ENCODE results near the gene TRIM65.
"Not testable (repeated sequence)": the region's sequence is repeated elsewhere in the genome, so short reads cannot be mapped to it uniquely, and the experiment has no call there.

The TRIM65 gene

DNA sequence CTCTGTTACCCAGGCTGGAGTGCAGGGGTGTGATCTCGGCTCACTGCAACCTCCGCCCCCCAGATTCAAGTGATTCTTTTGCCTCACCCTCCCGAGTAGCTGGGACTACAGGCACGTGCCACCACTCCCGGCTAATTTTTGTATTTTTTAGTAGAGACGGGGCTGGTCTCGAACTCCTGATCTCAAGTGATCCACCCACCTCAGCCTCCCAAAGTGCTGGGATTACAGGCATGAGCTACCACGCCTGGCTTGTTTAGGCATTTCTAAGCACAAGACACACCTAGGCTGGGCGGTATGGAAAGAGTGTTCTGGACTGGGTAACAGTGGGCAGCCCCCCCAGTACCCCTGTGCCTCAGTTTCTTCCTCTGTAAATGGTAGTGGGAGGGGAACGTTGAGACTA, 26.5 kb downstream of the TRIM65 start:
- not testable (repeated sequence) for H3K14ac ChIP-seq (ENCODE audit: low read length); H2BK12ac ChIP-seq (ENCODE audit: low read length); H3K9ac ChIP-seq (ENCODE audit: low read depth, low read length, poor library complexity); H2BK120ac ChIP-seq (ENCODE audit: low read depth, low read length); H3K9me3 ChIP-seq (replicated peaks in 1 of 2; ENCODE audit: control insufficient read depth in 2 of 2, insufficient read depth in 1 of 2, low read depth in 1 of 2, low read length in 2 of 2); H3K79me1 ChIP-seq (ENCODE audit: low read depth, low read length); H3K4me3 ChIP-seq (ENCODE audit: low read length in 2 of 2); H3K36me3 ChIP-seq (replicated peaks in 1 of 2; ENCODE audit: control insufficient read depth in 2 of 2, insufficient read depth in 2 of 2, low read length in 2 of 2); H4K91ac ChIP-seq (ENCODE audit: low read depth, low read length, poor library complexity); H3K18ac ChIP-seq (ENCODE audit: low read length); H3K4ac ChIP-seq (ENCODE audit: low read length); H4K8ac ChIP-seq (ENCODE audit: low read depth, low read length); H2BK5ac ChIP-seq (ENCODE audit: low read length); H3K27ac ChIP-seq (replicated peaks; ENCODE audit: low read length); H3K23ac ChIP-seq (ENCODE audit: low read depth, low read length, poor library complexity); H3K4me2 ChIP-seq (ENCODE audit: insufficient read depth, low read length, poor library complexity, severe bottlenecking); H2AK5ac ChIP-seq (ENCODE audit: low read depth, low read length); DNase-seq (ENCODE audit: low spot score)
- Histone ChIP-seq H2BK15ac (ENCODE audit: low read length) (peak overlapping the region; percentile 15), H3K27me3 (ENCODE audit: control insufficient read depth in 3 of 3, insufficient read depth in 3 of 3, low read depth in 1 of 3, low read length in 3 of 3) (peaks cover 0 to 17% (median 0%) of the 10 kb centered on the region in 3 experiments), H3K4me1 (ENCODE audit: control insufficient read depth in 2 of 2, insufficient read depth in 1 of 2, low read depth in 1 of 2, low read length in 2 of 2) (peaks cover 4 to 17% of the 10 kb centered on the region in 2 donors), H2AFZ (ENCODE audit: low read length) (peak overlapping the region; percentile 82)
- no CpG with 5 or more reads among the region's 10 CpGs for WGBS, 2 donors (ENCODE audit: extremely low coverage in 2 of 2, insufficient read length in 2 of 2, insufficient replicate concordance in 1 of 2)

- Histone ChIP-seq H4K8ac (ENCODE audit: low read depth, low read length) (peak overlapping the region; percentile 45), H3K23ac (ENCODE audit: low read depth, low read length, poor library complexity) (no peak overlapping the region), H3K4ac (ENCODE audit: low read length) (no peak overlapping the region), H2BK15ac (ENCODE audit: low read length) (peak overlapping the region; percentile 15), H3K27me3 (ENCODE audit: control insufficient read depth in 3 of 3, insufficient read depth in 3 of 3, low read depth in 1 of 3, low read length in 3 of 3) (peaks cover 0 to 10% (median 0%) of the 10 kb centered on the region in 3 experiments), H3K4me2 (ENCODE audit: insufficient read depth, low read length, poor library complexity, severe bottlenecking) (no peak overlapping the region), H3K36me3 (replicated peaks in 1 of 2; ENCODE audit: control insufficient read depth in 2 of 2, insufficient read depth in 2 of 2, low read length in 2 of 2) (no peaks in the 10 kb centered on the region), H2BK12ac (ENCODE audit: low read length) (peak overlapping the region; percentile 36), H3K14ac (ENCODE audit: low read length) (peak overlapping the region; percentile 91), H2BK5ac (ENCODE audit: low read length) (no peak overlapping the region), H2AFZ (ENCODE audit: low read length) (peak overlapping the region; percentile 82), H3K27ac (replicated peaks; ENCODE audit: low read length) (no peak overlapping the region), H3K79me1 (ENCODE audit: low read depth, low read length) (no peaks in the 10 kb centered on the region), H3K4me1 (ENCODE audit: control insufficient read depth in 2 of 2, insufficient read depth in 1 of 2, low read depth in 1 of 2, low read length in 2 of 2) (peaks cover 7 to 24% of the 10 kb centered on the region in 2 donors), H2AK5ac (ENCODE audit: low read depth, low read length) (peak overlapping the region; percentile 64), H2BK120ac (ENCODE audit: low read depth, low read length) (no peak overlapping the region), H4K91ac (ENCODE audit: low read depth, low read length, poor library complexity) (no peak overlapping the region), H3K18ac (ENCODE audit: low read length) (peak overlapping the region; percentile 56), H3K9ac (ENCODE audit: low read depth, low read length, poor library complexity) (no peak overlapping the region), H3K4me3 (ENCODE audit: low read length in 2 of 2) (no peak overlapping the region), H3K9me3 (replicated peaks in 1 of 2; ENCODE audit: control insufficient read depth in 2 of 2, insufficient read depth in 1 of 2, low read depth in 1 of 2, low read length in 2 of 2) (no peaks in the 10 kb centered on the region)
- no CpG with 5 or more reads among the region's 23 CpGs for WGBS, 2 donors (ENCODE audit: extremely low coverage in 2 of 2, insufficient read length in 2 of 2, insufficient replicate concordance in 1 of 2)
- no peak for DNase-seq (ENCODE audit: low spot score)
These were observed 27.2 kb downstream of the TRIM65 start for GRCh38 chr17:75869282-75870141.

DNA sequence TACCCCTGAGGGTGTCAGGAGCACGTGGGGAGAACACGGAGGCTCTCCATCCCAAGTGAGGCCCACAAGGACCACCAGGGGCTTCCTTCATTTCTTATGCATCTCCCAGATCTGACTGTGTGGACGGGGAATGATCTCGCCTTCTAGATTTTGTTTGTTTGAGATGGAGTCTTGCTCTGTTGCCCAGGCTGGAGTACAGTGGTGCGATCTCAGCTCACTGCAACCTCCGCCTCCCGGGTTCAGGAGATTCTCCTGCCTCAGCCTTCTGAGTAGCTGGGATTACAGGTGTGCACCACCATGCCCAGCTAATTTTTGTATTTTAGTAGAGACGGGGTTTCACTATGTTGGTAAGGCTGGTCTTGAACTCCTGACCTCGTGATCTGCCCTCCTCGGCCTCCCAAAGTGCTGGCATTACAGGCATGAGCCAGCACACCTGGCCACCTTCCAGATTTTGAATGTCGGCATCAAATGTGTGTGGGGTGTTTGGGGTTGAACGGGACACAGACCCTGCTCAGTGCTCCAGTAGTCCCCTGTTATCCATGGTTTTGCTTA, 27.9 kb downstream of the TRIM65 start:
- not testable (repeated sequence) for H3K27ac ChIP-seq (replicated peaks; ENCODE audit: low read length); H3K4ac ChIP-seq (ENCODE audit: low read length); H3K36me3 ChIP-seq (replicated peaks in 1 of 2; ENCODE audit: control insufficient read depth in 2 of 2, insufficient read depth in 2 of 2, low read length in 2 of 2); H3K4me2 ChIP-seq (ENCODE audit: insufficient read depth, low read length, poor library complexity, severe bottlenecking); H2BK12ac ChIP-seq (ENCODE audit: low read length); H4K8ac ChIP-seq (ENCODE audit: low read depth, low read length); H3K9me3 ChIP-seq (replicated peaks in 1 of 2; ENCODE audit: control insufficient read depth in 2 of 2, insufficient read depth in 1 of 2, low read depth in 1 of 2, low read length in 2 of 2); H3K18ac ChIP-seq (ENCODE audit: low read length); H2AK5ac ChIP-seq (ENCODE audit: low read depth, low read length); H3K9ac ChIP-seq (ENCODE audit: low read depth, low read length, poor library complexity); H2BK15ac ChIP-seq (ENCODE audit: low read length); H3K23ac ChIP-seq (ENCODE audit: low read depth, low read length, poor library complexity); H3K79me1 ChIP-seq (ENCODE audit: low read depth, low read length); H2BK5ac ChIP-seq (ENCODE audit: low read length); H3K27me3 ChIP-seq (ENCODE audit: control insufficient read depth in 3 of 3, insufficient read depth in 3 of 3, low read depth in 1 of 3, low read length in 3 of 3); H3K4me3 ChIP-seq (ENCODE audit: low read length in 2 of 2); H3K14ac ChIP-seq (ENCODE audit: low read length); DNase-seq (ENCODE audit: low spot score); H4K91ac ChIP-seq (ENCODE audit: low read depth, low read length, poor library complexity); H2BK120ac ChIP-seq (ENCODE audit: low read depth, low read length)
- Histone ChIP-seq H2AFZ (ENCODE audit: low read length) (peak overlapping the region; percentile 82), H3K4me1 (ENCODE audit: control insufficient read depth in 2 of 2, insufficient read depth in 1 of 2, low read depth in 1 of 2, low read length in 2 of 2) (peaks cover 9 to 29% of the 10 kb centered on the region in 2 donors)
- WGBS, 2 donors (ENCODE audit: extremely low coverage in 2 of 2, insufficient read length in 2 of 2, insufficient replicate concordance in 1 of 2) = no CpG with 5 or more reads among the region's 12 CpGs

GRCh38 chr17:75865404-75866188, 31.2 kb downstream of the TRIM65 start:
- Histone ChIP-seq H3K18ac (ENCODE audit: low read length) (peak overlapping the region; percentile 88), H2AFZ (ENCODE audit: low read length) (peak overlapping the region; percentile 32), H3K4me1 (ENCODE audit: control insufficient read depth in 2 of 2, insufficient read depth in 1 of 2, low read depth in 1 of 2, low read length in 2 of 2) (peaks cover 7 to 21% of the 10 kb centered on the region in 2 donors), H2AK5ac (ENCODE audit: low read depth, low read length) (peak overlapping the region; percentile 35)
- no CpG with 5 or more reads among the region's 17 CpGs for WGBS, 2 donors (ENCODE audit: extremely low coverage in 2 of 2, insufficient read length in 2 of 2, insufficient replicate concordance in 1 of 2)
- not testable (repeated sequence) for H4K8ac ChIP-seq (ENCODE audit: low read depth, low read length); H3K9ac ChIP-seq (ENCODE audit: low read depth, low read length, poor library complexity); H3K9me3 ChIP-seq (replicated peaks in 1 of 2; ENCODE audit: control insufficient read depth in 2 of 2, insufficient read depth in 1 of 2, low read depth in 1 of 2, low read length in 2 of 2); H2BK120ac ChIP-seq (ENCODE audit: low read depth, low read length); DNase-seq (ENCODE audit: low spot score); H3K4ac ChIP-seq (ENCODE audit: low read length); H4K91ac ChIP-seq (ENCODE audit: low read depth, low read length, poor library complexity); H2BK5ac ChIP-seq (ENCODE audit: low read length); H3K14ac ChIP-seq (ENCODE audit: low read length); H3K27ac ChIP-seq (replicated peaks; ENCODE audit: low read length); H3K4me2 ChIP-seq (ENCODE audit: insufficient read depth, low read length, poor library complexity, severe bottlenecking); H3K36me3 ChIP-seq (replicated peaks in 1 of 2; ENCODE audit: control insufficient read depth in 2 of 2, insufficient read depth in 2 of 2, low read length in 2 of 2); H3K27me3 ChIP-seq (ENCODE audit: control insufficient read depth in 3 of 3, insufficient read depth in 3 of 3, low read depth in 1 of 3, low read length in 3 of 3); H2BK12ac ChIP-seq (ENCODE audit: low read length); H3K4me3 ChIP-seq (ENCODE audit: low read length in 2 of 2); H2BK15ac ChIP-seq (ENCODE audit: low read length); H3K23ac ChIP-seq (ENCODE audit: low read depth, low read length, poor library complexity); H3K79me1 ChIP-seq (ENCODE audit: low read depth, low read length)

Data from neuronal stem cell (in vitro differentiated cells).